MM.1S (cell line): ENCODE results near the gene NTSR1.

Source experiments
- DNase-seq: peaks from one replicate; pipeline ENCODE4 v3.0.0-alpha.2; 2015
- H2AFZ ChIP-seq: fragments of 300-600 bp; sonication (generic); 2 replicates; pipeline ENCODE4 v1.6.0; 2016; ENCODE audit warnings: antibody characterized with exemption, low read length
- H3F3A ChIP-seq: fragments of 300-600 bp; sonication (generic); 2 replicates; pipeline ENCODE4 v1.6.1; 2016; ENCODE audit warnings: mild to moderate bottlenecking, antibody characterized with exemption, low read length, moderate library complexity, mixed read lengths; ENCODE audit not compliant: insufficient read depth
- H3K27ac ChIP-seq: fragments of 300-600 bp; sonication (generic); 2 replicates; pipeline ENCODE4 v1.5.1; 2016; ENCODE audit warnings: mild to moderate bottlenecking, low read length
- H3K27me3 ChIP-seq: fragments of 300-600 bp; sonication (generic); replicated peaks from 2 replicates; pipeline ENCODE4 v1.6.0; 2016; ENCODE audit warnings: low read length; ENCODE audit not compliant: insufficient read depth
- H3K36me3 ChIP-seq: fragments of 300-600 bp; sonication (generic); replicated peaks from 2 replicates; pipeline ENCODE4 v1.6.1; 2016; ENCODE audit warnings: mild to moderate bottlenecking, low read length, mixed read lengths; ENCODE audit not compliant: insufficient read depth
- H3K4me1 ChIP-seq: fragments of 300-600 bp; sonication (generic); 2 replicates; pipeline ENCODE4 v1.6.1; 2016; ENCODE audit warnings: low read length, mixed read lengths
- H3K4me2 ChIP-seq: fragments of 300-600 bp; sonication (generic); 2 replicates; pipeline ENCODE4 v1.6.0; 2016; ENCODE audit warnings: low read depth, low read length
- H3K4me3 ChIP-seq: fragments of 300-600 bp; sonication (generic); 2 replicates; pipeline ENCODE4 v1.5.1; 2016; ENCODE audit warnings: low read length, mixed read lengths
- H3K79me2 ChIP-seq: fragments of 300-600 bp; sonication (generic); 2 replicates; pipeline ENCODE4 v1.6.1; 2016; ENCODE audit warnings: mixed run types, low read length, mixed read lengths
- H3K9ac ChIP-seq: fragments of 300-600 bp; sonication (generic); 2 replicates; pipeline ENCODE4 v1.6.1; 2016; ENCODE audit warnings: low read length, mixed read lengths
- H3K9me2 ChIP-seq: fragments of 300-600 bp; sonication (generic); replicated peaks from 2 replicates; pipeline ENCODE4 v1.6.1; 2016; ENCODE audit warnings: mild to moderate bottlenecking, low read length, mixed read lengths; ENCODE audit not compliant: insufficient read depth
- H3K9me3 ChIP-seq: fragments of 300-600 bp; sonication (generic); replicated peaks from 2 replicates; pipeline ENCODE4 v1.6.1; 2016; ENCODE audit warnings: mild to moderate bottlenecking, low read length, mixed read lengths; ENCODE audit not compliant: insufficient read depth
- H4K20me1 ChIP-seq: fragments of 300-600 bp; sonication (generic); 2 replicates; pipeline ENCODE4 v1.6.1; 2016; ENCODE audit warnings: mild to moderate bottlenecking, low read length, moderate library complexity, mixed read lengths; ENCODE audit not compliant: insufficient read depth
- EZH2 ChIP-seq: fragments of 300-600 bp; sonication (generic); optimal IDR thresholded peaks from 2 replicates; pipeline ENCODE3; 2017; ENCODE audit warnings: low read depth, mild to moderate bottlenecking, antibody characterized with exemption, low read length, mixed read lengths
- EZH2phosphoT487 ChIP-seq: fragments of 300-600 bp; sonication (generic); IDR thresholded peaks from 2 replicates; pipeline ENCODE4 v1.6.1; 2018; ENCODE audit warnings: antibody characterized with exemption, low read length
- TF ChIP-seq, protein P1 (sequence below): fragments of 300-600 bp; sonication (generic); IDR thresholded peaks from 2 replicates; pipeline ENCODE4 v1.5.1; 2016; ENCODE audit warnings: antibody characterized with exemption, low read length, mixed read lengths

NTSR1 gene

DNA sequence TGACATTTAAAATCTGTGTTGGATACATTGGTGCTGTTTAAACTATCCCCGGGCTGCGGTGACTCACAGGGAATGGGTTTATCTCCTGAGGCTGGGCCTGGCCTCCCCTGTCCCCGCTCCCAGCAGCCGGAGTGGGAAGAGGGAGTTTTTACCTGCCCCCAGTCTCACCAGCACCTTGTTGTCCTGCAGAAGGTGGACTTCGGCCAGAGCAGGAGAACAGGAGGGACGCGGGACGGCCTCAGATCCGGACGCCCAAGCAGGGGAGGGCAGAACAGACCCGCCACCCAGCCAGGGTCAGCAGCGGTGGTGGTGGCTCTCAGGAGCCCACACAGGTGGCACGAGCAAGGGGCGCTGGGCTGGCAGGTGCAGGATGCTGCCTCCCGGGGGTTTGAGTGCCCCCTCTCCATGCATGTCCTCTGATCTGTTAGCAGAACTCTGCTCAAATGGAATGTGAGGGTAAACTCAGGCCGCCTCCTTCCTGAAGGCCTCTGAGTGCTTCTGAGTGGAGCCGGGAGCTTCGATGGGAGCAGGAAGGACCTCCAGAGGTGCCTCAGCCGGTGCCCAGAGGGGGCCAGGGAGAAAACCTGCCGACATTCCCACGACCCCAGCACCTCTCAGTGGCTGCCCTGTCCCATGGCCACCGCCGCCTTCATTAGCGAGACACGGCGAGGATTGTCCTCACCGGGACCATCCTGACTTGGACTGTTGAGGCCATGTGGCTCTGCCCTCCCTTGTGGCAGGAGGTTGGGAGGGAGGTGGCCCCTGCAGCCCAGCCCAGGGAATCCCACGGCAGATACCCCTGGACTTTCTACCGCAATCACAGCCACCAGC lies 44.2 kb downstream of the NTSR1 start:
- H3K9me2 ChIP-seq = no peaks in the 10 kb centered on the region
- TF ChIP-seq EZH2phosphoT487 (no peak), EZH2 (no peak)
- TF ChIP-seq, protein P1, sequence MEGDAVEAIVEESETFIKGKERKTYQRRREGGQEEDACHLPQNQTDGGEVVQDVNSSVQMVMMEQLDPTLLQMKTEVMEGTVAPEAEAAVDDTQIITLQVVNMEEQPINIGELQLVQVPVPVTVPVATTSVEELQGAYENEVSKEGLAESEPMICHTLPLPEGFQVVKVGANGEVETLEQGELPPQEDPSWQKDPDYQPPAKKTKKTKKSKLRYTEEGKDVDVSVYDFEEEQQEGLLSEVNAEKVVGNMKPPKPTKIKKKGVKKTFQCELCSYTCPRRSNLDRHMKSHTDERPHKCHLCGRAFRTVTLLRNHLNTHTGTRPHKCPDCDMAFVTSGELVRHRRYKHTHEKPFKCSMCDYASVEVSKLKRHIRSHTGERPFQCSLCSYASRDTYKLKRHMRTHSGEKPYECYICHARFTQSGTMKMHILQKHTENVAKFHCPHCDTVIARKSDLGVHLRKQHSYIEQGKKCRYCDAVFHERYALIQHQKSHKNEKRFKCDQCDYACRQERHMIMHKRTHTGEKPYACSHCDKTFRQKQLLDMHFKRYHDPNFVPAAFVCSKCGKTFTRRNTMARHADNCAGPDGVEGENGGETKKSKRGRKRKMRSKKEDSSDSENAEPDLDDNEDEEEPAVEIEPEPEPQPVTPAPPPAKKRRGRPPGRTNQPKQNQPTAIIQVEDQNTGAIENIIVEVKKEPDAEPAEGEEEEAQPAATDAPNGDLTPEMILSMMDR = no peak
- 0 out of 2 replicates have a peak, but pooled peaks cover 3% of the 10 kb centered on the region for H4K20me1 ChIP-seq
- no peaks in the 10 kb centered on the region for H3K4me1 ChIP-seq
- DNase-seq = no peak
- no peak overlapping the region for H2AFZ ChIP-seq
- H3K27ac ChIP-seq = no peak overlapping the region
- no peak overlapping the region for H3K9ac ChIP-seq
- no peak overlapping the region for H3K4me2 ChIP-seq
- H3K36me3 ChIP-seq = no peaks in the 10 kb centered on the region
- peaks cover 92% of the 10 kb centered on the region for H3K27me3 ChIP-seq
- no peaks in the 10 kb centered on the region for H3F3A ChIP-seq
- no peak overlapping the region for H3K4me3 ChIP-seq
- H3K79me2 ChIP-seq = no peaks in the 10 kb centered on the region
- no peaks in the 10 kb centered on the region for H3K9me3 ChIP-seq

- Histone ChIP-seq H2AFZ (no peak overlapping the region), H3K9me3 (no peaks in the 10 kb centered on the region), H3K4me1 (no peaks in the 10 kb centered on the region), H3K27me3 (peaks cover 91% of the 10 kb centered on the region), H3K36me3 (no peaks in the 10 kb centered on the region), H3K4me2 (no peak overlapping the region), H3K9me2 (no peaks in the 10 kb centered on the region), H3K79me2 (no peaks in the 10 kb centered on the region), H3K9ac (no peak overlapping the region), H3F3A (no peaks in the 10 kb centered on the region), H3K4me3 (no peak overlapping the region), H4K20me1 (0 out of 2 replicates have a peak, but pooled peaks cover 3% of the 10 kb centered on the region), H3K27ac (no peak overlapping the region)
- no peak for TF ChIP-seq EZH2phosphoT487
- no peak for DNase-seq
Measured at GRCh38 chr20:62753626-62754025, 45.0 kb downstream of the NTSR1 start.

DNA sequence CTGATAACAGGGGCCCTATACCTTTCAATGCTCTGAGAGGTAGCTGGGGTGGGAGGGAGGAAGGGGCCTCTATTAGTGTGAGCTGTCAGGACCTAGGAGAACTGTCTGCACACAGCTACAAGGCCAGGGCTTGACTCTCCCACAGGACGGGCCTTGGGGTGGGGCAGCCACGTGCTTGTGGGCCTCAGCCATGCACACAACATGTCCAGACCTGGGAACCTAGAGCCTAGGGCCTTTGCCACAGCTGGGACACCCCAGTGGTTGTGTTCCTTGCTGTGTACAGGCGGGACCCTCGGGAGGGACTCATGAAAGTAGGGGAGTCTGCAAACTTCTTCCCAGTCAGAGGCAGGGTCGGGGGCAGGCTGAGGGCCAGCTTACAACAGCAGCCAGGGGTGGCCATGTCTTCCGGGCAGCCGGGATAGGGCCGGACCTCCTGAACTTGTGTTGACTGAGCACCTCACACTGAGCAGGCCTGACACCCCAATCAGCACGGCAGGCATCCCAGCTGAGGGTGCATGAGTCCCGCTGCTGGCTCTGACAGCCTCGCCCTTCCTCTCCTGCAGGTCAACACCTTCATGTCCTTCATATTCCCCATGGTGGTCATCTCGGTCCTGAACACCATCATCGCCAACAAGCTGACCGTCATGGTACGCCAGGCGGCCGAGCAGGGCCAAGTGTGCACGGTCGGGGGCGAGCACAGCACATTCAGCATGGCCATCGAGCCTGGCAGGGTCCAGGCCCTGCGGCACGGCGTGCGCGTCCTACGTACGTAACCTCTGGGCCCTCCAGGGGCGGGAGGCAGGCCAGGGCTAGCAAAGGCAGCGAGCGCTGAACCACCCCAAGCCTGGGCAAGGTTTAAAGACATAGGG lies 45.7 kb downstream of the NTSR1 start:
- Histone ChIP-seq H3K9ac (no peak overlapping the region), H4K20me1 (0 out of 2 replicates have a peak, but pooled peaks cover 3% of the 10 kb centered on the region), H3K9me3 (no peaks in the 10 kb centered on the region), H3F3A (no peaks in the 10 kb centered on the region), H3K27me3 (peaks cover 91% of the 10 kb centered on the region), H3K27ac (no peak overlapping the region), H3K79me2 (no peaks in the 10 kb centered on the region), H3K4me1 (no peaks in the 10 kb centered on the region), H3K9me2 (no peaks in the 10 kb centered on the region), H3K36me3 (no peaks in the 10 kb centered on the region), H3K4me2 (no peak overlapping the region), H2AFZ (no peak overlapping the region), H3K4me3 (no peak overlapping the region)
- DNase-seq = no peak
- TF ChIP-seq EZH2 (no peak), EZH2phosphoT487 (no peak)
- TF ChIP-seq, protein P1 = no peak
